B cell (primary cell): ENCODE measurements around the gene INAFM2. TPM values are rescaled to one million over a fixed set of nuclear protein-coding genes. Genes with fewer than 3 reads are reported as not detected.

Experiments
- ATAC-seq: fragments of 200-7000 bp; cut with Tn5 transposase; one replicate; pipeline ENCODE4 v1.10.0; 2021; ENCODE audit warnings: low read depth, mild to moderate bottlenecking, moderate number of reproducible peaks, moderate library complexity
- CTCF ChIA-PET: fragments of 350-600 bp; sonication (Branson Sonifier 250); formaldehyde crosslinking; loops from one replicate; lab custom pipeline; 2021; ENCODE audit warnings: antibody characterized with exemption, inconsistent platforms; lab: Charles Lee
- POLR2A ChIA-PET: fragments of 350-600 bp; sonication (Branson Sonifier 250); formaldehyde crosslinking; loops from one replicate; lab custom pipeline; 2021; ENCODE audit warnings: antibody characterized with exemption; lab: Charles Lee
- DNase-seq: peaks from one replicate; pipeline ENCODE4 v3.0.0; 2013
- H2AFZ ChIP-seq: 2 replicates; pipeline ENCODE4 v1.6.1; 2012; ENCODE audit warnings: mild to moderate bottlenecking, low read depth, low read length; ENCODE audit not compliant: insufficient read depth, poor library complexity, severe bottlenecking
- H3K27ac ChIP-seq, 2 donors: 1 replicate in 1 of 2; 2 replicates in 1 of 2; pipeline ENCODE4 v1.5.1; 2012 to 2013; ENCODE audit warnings: low read length in 2 of 2, mild to moderate bottlenecking in 2 of 2, moderate library complexity in 1 of 2
- H3K27me3 ChIP-seq, 4 experiments: fragments of 200-600 bp in 1 of 4; sonication (generic) in 1 of 4; replicated peaks in 1 of 4; 1 replicate in 2 of 4; 2 replicates in 2 of 4; pipeline versions ENCODE4 v1.6.1 to v1.7.0; 2013 to 2016; ENCODE audit warnings: low read length in 3 of 4, mild to moderate bottlenecking in 2 of 4, mixed read lengths in 1 of 4, moderate library complexity in 1 of 4; ENCODE audit not compliant: insufficient read depth in 4 of 4, control insufficient read depth in 3 of 4; ENCODE audit errors: control extremely low read depth in 1 of 4
- H3K36me3 ChIP-seq, 2 experiments: replicated peaks in 1 of 2; 1 replicate in 1 of 2; 2 replicates in 1 of 2; pipeline versions ENCODE4 v1.6.1 to v1.7.1; 2013; ENCODE audit warnings: low read length in 1 of 2; ENCODE audit not compliant: insufficient read depth in 2 of 2, control insufficient read depth in 1 of 2; ENCODE audit errors: control extremely low read depth in 1 of 2, extremely low read depth in 1 of 2
- H3K4me1 ChIP-seq, 2 donors: fragments of 200-600 bp in 1 of 2; sonication (generic) in 1 of 2; 1 replicate in 1 of 2; 2 replicates in 1 of 2; pipeline versions ENCODE4 v1.5.1 to v1.6.1; 2013 to 2017; ENCODE audit warnings: low read length in 2 of 2; ENCODE audit not compliant: control insufficient read depth in 2 of 2, insufficient read depth in 2 of 2
- H3K4me2 ChIP-seq: replicated peaks from 2 replicates; pipeline ENCODE3; 2012; ENCODE audit warnings: mild to moderate bottlenecking, low read depth, low read length; ENCODE audit not compliant: poor library complexity, severe bottlenecking
- H3K4me3 ChIP-seq, 5 experiments: fragments of 200-600 bp in 1 of 5; sonication (generic) in 1 of 5; 1 replicate in 3 of 5; 2 replicates in 2 of 5; pipeline versions ENCODE4 v1.5.1 to v1.7.0; 2011 to 2016; ENCODE audit warnings: low read length in 4 of 5, mild to moderate bottlenecking in 4 of 5, low read depth in 2 of 5, control low read depth in 1 of 5, moderate library complexity in 1 of 5; ENCODE audit not compliant: insufficient read depth in 1 of 5; ENCODE audit errors: control extremely low read depth in 1 of 5, extremely low read depth in 1 of 5
- H3K79me2 ChIP-seq: fragments of 200-600 bp; sonication (generic); one replicate; pipeline ENCODE4 v1.6.0; 2016; ENCODE audit warnings: low read length; ENCODE audit not compliant: control insufficient read depth, insufficient read depth
- H3K9ac ChIP-seq: fragments of 200-600 bp; sonication (generic); 2 replicates; pipeline ENCODE4 v1.6.1; 2017; ENCODE audit warnings: mild to moderate bottlenecking, low read length, moderate library complexity
- H3K9me3 ChIP-seq, 3 donors: one replicate each; pipeline versions ENCODE4 v1.6.1 to v1.7.1; 2013; ENCODE audit warnings: low read length in 2 of 3; ENCODE audit not compliant: control insufficient read depth in 2 of 3, insufficient read depth in 1 of 3; ENCODE audit errors: control extremely low read depth in 1 of 3
- H4K20me1 ChIP-seq: 2 replicates; pipeline ENCODE4 v1.6.0; 2012; ENCODE audit warnings: mild to moderate bottlenecking, low read length; ENCODE audit not compliant: insufficient read depth, control insufficient read depth, poor library complexity, severe bottlenecking
- H3K27ac Mint-ChIP-seq: one replicate; pipeline ENCODE4 v1.8.0; 2021; ENCODE audit warnings: mixed read lengths
- H3K27me3 Mint-ChIP-seq: one replicate; pipeline ENCODE4 v1.8.0; 2021; ENCODE audit warnings: mixed read lengths
- H3K4me1 Mint-ChIP-seq: one replicate; pipeline ENCODE4 v1.8.0; 2021; ENCODE audit warnings: mixed read lengths
- H3K4me3 Mint-ChIP-seq: one replicate; pipeline ENCODE4 v1.8.0; 2021; ENCODE audit warnings: mixed read lengths
- H3K9me3 Mint-ChIP-seq: one replicate; pipeline ENCODE4 v1.8.0; 2022; ENCODE audit warnings: mixed read lengths; ENCODE audit not compliant: insufficient read depth
- CTCF ChIP-seq: fragments of 200-600 bp; IDR thresholded peaks from one replicate; pipeline ENCODE4 v1.8.0; 2022; ENCODE audit warnings: antibody characterized with exemption, mild to moderate bottlenecking
- EZH2 ChIP-seq: IDR thresholded peaks from 2 replicates; pipeline ENCODE4 v1.6.1; 2012; ENCODE audit warnings: borderline replicate concordance, low read depth, mild to moderate bottlenecking, moderate library complexity, low read length; ENCODE audit not compliant: insufficient read depth, poor library complexity, severe bottlenecking
- WGBS: methylation state at CpG from one replicate; pipeline ENCODE4 v1.1.5; 2013; ENCODE audit warnings: missing lambda C conversion rate; ENCODE audit not compliant: insufficient coverage; 5-methylcytosine and 5-hydroxymethylcytosine counted together
- intact Hi-C: fragments of 100-400 bp; cut with micrococcal nuclease; formaldehyde crosslinking; loops from one replicate; pipeline ENCODE4 v1.10.0; 2022
- polyA plus RNA-seq: library from polyadenylated mRNA; depleted of rRNA; stranded (reverse); fragments of >200 nt; gene quantifications from 2 replicates; pipeline ENCODE4 v1.2.3, GENCODE V29; 2012
- total RNA-seq, 2 donors: library from RNA; stranded (reverse); fragments of 120-200 nt in 1 of 2; gene quantifications; 1 replicate in 1 of 2; 2 replicates in 1 of 2; pipeline versions ENCODE4 v1.2.3 to v1.2.4, GENCODE V29; 2013 to 2022

Gene INAFM2
- total and polyA plus RNA-seq, 2 donors (not counting 1 experiment from before 2014, with no cell fraction given), result 3.0 to 7.0 TPM

DNA sequence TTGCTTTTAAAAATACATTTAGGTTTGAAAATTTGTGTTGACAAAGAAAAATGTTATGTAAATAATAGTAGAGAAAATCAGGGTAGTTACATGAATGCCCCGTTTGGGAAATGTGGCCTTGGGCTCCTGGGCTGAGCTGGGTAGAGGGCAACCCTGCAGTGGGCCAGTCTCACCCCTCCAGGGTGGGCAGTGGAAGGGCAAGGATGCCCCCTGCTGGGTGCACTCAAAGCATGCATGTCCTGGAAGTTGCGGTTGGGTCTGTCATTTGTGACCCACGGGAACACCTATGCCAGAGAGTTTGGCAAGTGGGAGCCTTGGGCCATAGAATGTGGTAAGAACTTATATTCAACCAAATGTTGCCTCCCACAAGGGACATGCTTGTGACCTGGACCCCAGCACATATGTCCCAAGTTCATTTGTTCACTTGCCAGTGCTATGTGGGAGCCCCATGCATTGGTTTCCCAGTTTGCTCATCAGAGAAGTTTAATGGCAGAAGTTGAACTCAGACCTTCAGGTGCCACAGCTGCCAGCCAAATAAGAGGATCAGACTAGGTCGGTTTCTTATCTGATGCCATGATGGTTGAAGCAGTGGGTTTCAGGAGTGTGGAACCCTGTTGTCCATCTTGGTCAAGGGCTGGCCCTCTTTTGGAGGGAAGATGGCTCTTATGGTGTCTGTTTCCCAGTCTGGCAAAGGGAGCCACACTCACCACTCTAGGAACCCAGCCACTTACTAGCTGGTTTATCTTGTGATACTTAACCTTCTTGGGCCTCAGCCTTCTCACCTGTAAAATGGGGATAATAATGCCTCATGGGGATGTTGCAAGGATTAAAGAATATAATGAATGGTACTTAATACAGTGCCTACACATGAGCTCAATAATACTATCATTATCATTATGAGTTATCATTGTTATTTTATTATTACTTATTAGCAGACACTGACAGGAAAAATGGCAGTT lies 13.2 kb upstream of the INAFM2 start:
- Histone ChIP-seq H3K9ac (no peak overlapping the region), H3K9me3 (no peaks in the 10 kb centered on the region), H3K27ac (no peak overlapping the region), H3K4me2 (no peak overlapping the region), H4K20me1 (no peaks in the 10 kb centered on the region), H3K27me3 (peaks cover 0 to 5% (median under 1%) of the 10 kb centered on the region in 4 experiments), H3K4me1 (peaks cover 25 to 46% of the 10 kb centered on the region in 2 donors), H3K4me3 (no peak overlapping the region), H2AFZ (no peak overlapping the region), H3K36me3 (no peaks in the 10 kb centered on the region), H3K79me2 (peaks cover 24% of the 10 kb centered on the region)
- ATAC-seq (peak; percentile 22), DNase-seq (peak; percentile 68)
- ChIA-PET CTCF (interaction anchor here (0.9 to 14.9 kb wide), 16 partner anchors 9 to 522 kb away, joined by 3 to 227 read pairs (median 6); partner anchors contain the start of genes ANKRD63, CCDC9B, INAFM2 and IVD), POLR2A (interaction anchor here (0.6 to 1.9 kb wide), 5 partner anchors 24 to 203 kb away, joined by 3 to 6 read pairs (median 3); partner anchors contain the start of gene ANKRD63)
- Mint-ChIP-seq H3K9me3 (no peaks in the 10 kb centered on the region), H3K27ac (peak overlapping the region; percentile 99), H3K27me3 (peaks cover under 1% of the 10 kb centered on the region), H3K4me1 (peaks cover 46% of the 10 kb centered on the region), H3K4me3 (peak overlapping the region; percentile 98)
- 31% methylated on average over 3 of the region's 4 CpGs for WGBS
- intact Hi-C loops, result loop anchor here (1.0 kb wide), 1 partner anchor 31 kb away; no protein-coding TSS in a partner anchor
- TF ChIP-seq CTCF, result peak; percentile 67
- no peak for TF ChIP-seq EZH2
